ENCODE measurements around the gene RNF111. TPM values are rescaled to one million over a fixed set of nuclear protein-coding genes. Genes with fewer than 3 reads are reported as not detected.

RNF111 gene
- total RNA-seq, 1 donor from 2014 or later: 40.1 TPM

DNA sequence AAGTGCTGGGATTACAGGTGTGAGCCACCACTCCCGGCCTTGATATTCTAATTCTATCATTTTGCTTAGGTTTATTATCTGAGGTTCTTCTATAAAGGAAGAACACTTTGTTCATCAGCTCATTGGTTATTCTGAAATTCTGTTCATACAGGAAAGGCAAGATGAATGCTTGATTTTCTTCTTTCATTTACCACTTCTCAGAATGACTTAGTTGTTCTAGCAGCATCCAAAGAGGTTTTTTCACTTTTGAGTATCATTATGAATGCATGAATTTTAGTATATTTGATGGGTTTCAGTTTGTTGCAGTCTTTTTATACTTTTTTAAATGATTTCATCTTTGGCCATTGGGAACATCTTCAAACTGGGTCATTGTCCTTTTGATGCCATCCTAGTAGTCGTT lies 51.8 kb downstream of the RNF111 start:
- Mint-ChIP-seq H3K9me3 (ENCODE audit: low read depth) (peaks cover 4% of the 10 kb centered on the region), H3K36me3 (ENCODE audit: insufficient read depth) (peaks cover 24% of the 10 kb centered on the region), H3K27ac (no peak overlapping the region), H3K27me3 (no peaks in the 10 kb centered on the region), H3K4me3 (ENCODE audit: low read depth) (no peak overlapping the region), H3K4me1 (ENCODE audit: low read depth) (peaks cover 4% of the 10 kb centered on the region)
- TF ChIP-seq, protein P1, sequence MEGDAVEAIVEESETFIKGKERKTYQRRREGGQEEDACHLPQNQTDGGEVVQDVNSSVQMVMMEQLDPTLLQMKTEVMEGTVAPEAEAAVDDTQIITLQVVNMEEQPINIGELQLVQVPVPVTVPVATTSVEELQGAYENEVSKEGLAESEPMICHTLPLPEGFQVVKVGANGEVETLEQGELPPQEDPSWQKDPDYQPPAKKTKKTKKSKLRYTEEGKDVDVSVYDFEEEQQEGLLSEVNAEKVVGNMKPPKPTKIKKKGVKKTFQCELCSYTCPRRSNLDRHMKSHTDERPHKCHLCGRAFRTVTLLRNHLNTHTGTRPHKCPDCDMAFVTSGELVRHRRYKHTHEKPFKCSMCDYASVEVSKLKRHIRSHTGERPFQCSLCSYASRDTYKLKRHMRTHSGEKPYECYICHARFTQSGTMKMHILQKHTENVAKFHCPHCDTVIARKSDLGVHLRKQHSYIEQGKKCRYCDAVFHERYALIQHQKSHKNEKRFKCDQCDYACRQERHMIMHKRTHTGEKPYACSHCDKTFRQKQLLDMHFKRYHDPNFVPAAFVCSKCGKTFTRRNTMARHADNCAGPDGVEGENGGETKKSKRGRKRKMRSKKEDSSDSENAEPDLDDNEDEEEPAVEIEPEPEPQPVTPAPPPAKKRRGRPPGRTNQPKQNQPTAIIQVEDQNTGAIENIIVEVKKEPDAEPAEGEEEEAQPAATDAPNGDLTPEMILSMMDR (IDR thresholded peaks at IDR 0.05; ENCODE audit: unreplicated experiment): no peak
- no peak for DNase-seq (ENCODE audit: low spot score, unreplicated experiment)

DNA sequence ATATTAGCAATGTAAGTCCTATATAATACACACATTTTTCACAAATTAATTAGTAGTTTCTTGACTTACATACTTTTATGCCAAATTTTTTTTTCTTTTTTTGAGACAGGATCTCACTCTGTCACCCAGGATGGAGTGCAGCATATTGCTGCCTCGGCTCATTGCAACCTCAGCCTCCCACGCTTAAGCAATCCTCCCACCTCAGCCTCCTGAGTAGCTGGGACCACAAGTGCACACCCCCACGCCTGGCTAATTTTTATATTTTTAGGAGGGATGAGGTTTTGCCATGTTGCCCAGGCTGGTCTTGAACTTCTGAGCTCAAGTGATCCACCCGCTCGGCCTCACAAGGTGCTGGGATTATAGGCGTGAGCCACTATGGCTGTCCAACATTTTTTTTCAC lies 54.6 kb downstream of the RNF111 start:
- no peak for DNase-seq (ENCODE audit: low spot score, unreplicated experiment)
- Mint-ChIP-seq H3K27me3 (no peaks in the 10 kb centered on the region), H3K27ac (no peak overlapping the region), H3K4me3 (ENCODE audit: low read depth) (no peak overlapping the region), H3K4me1 (ENCODE audit: low read depth) (no peaks in the 10 kb centered on the region), H3K9me3 (ENCODE audit: low read depth) (no peaks in the 10 kb centered on the region), H3K36me3 (ENCODE audit: insufficient read depth) (peaks cover 8% of the 10 kb centered on the region)
- TF ChIP-seq, protein P1 (IDR thresholded peaks at IDR 0.05; ENCODE audit: unreplicated experiment): no peak

DNA sequence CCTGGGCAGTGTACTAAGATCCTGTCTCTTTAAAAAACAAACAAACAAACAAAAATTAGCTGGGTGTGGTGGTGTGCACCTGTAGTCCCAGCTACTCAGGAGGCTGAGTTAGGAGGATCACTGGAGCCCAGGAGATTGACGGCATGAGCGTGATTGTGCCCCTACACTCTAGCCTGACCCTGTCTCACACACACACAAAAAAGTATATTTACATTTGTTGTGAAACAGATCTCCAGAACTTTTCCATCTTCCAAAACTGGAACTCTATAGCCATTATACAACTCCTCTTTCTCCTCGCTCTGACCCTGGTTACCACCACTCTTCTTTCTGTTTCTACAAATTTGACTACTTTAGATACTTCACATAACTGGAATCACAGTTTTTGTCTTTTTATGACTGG lies 61.4 kb downstream of the RNF111 start:
- Mint-ChIP-seq H3K27me3 (no peaks in the 10 kb centered on the region), H3K4me3 (ENCODE audit: low read depth) (no peak overlapping the region), H3K9me3 (ENCODE audit: low read depth) (no peaks in the 10 kb centered on the region), H3K4me1 (ENCODE audit: low read depth) (no peaks in the 10 kb centered on the region), H3K27ac (no peak overlapping the region), H3K36me3 (ENCODE audit: insufficient read depth) (peaks cover 14% of the 10 kb centered on the region)
- TF ChIP-seq, protein P1 (IDR thresholded peaks at IDR 0.05; ENCODE audit: unreplicated experiment): no peak
- DNase-seq (ENCODE audit: low spot score, unreplicated experiment): no peak

DNA sequence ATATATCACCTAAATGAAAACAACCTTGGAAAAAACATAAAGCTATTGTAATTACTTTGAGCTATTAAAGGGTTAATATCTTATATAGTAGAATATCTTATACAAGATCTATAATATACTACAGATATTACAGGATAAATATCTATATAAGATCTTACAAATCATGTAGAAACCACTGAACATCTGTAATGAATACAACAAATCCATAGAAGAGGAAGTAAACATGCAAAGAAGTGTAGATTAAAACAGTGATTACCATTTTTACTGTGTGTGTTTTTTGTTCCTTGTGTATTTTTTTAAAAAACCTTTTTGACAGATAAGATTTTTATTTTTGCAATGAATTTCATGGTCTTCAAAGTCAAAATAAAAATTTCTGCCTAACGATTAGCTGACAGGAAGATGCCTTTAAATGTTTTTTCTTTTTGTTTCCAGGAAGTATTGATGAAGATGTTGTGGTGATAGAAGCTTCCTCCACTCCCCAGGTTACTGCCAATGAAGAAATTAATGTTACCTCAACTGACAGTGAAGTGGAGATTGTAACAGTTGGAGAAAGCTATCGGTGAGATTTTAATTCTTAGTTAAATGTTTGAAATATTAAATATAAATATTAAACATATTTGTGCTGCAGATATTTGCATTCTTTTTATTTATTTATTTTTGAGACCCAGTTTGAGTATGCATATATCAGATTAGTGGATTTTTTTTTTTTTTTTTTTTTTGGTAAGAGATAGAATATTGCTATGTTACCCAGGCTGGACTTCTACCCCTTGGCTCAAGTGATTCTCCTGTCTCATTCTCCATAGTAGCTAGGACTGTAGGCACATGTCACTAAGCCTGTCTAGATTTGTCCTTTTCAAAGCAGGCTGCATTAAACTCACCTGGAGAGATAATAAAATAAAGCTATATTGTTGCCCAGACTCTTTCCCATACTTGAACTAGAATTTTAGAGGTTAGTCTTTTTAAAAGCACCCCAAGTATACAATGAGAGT lies 64.7 kb downstream of the RNF111 start:
- Mint-ChIP-seq H3K27me3 (no peaks in the 10 kb centered on the region), H3K9me3 (ENCODE audit: low read depth) (no peaks in the 10 kb centered on the region), H3K27ac (no peak overlapping the region), H3K4me3 (ENCODE audit: low read depth) (no peak overlapping the region), H3K36me3 (ENCODE audit: insufficient read depth) (peaks cover 13% of the 10 kb centered on the region), H3K4me1 (ENCODE audit: low read depth) (no peaks in the 10 kb centered on the region)
- DNase-seq (ENCODE audit: low spot score, unreplicated experiment): no peak
- TF ChIP-seq, protein P1 (IDR thresholded peaks at IDR 0.05; ENCODE audit: unreplicated experiment): no peak

DNA sequence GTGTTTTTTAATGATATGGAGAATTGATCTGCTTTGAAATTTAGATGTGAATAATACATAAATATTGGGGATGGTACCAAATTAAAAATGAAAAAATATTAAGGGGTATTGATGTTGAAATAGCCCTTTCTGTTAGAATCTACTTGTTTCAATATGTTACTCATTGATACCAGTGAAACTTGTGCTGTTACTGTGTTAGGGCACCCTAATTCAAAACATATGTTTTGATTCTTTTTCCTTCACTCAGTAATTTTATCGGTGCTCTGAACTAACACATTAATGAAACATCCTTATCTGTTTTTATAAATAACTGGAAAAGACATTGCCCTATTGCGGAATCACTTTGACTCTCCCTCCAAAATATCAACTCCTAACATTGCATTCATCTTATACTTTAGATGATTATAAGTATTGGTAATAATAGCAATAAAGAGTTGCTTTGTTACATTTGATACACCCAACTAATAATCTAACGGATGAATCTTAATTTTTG lies 65.5 kb downstream of the RNF111 start:
- peaks cover 13% of the 10 kb centered on the region for H3K36me3 Mint-ChIP-seq (ENCODE audit: insufficient read depth)
- H3K27me3 Mint-ChIP-seq: no peaks in the 10 kb centered on the region
- H3K4me1 Mint-ChIP-seq (ENCODE audit: low read depth): no peaks in the 10 kb centered on the region
- TF ChIP-seq, protein P1 (IDR thresholded peaks at IDR 0.05; ENCODE audit: unreplicated experiment): no peak
- no peak for DNase-seq (ENCODE audit: low spot score, unreplicated experiment)
- no peak overlapping the region for H3K27ac Mint-ChIP-seq
- H3K9me3 Mint-ChIP-seq (ENCODE audit: low read depth): no peaks in the 10 kb centered on the region
- H3K4me3 Mint-ChIP-seq (ENCODE audit: low read depth): no peak overlapping the region

Measured in progenitor cell of endocrine pancreas (in vitro differentiated cells).